Measurements from ENCODE around the gene IFI27. TPM values are rescaled to one million over a fixed set of nuclear protein-coding genes. Genes with fewer than 3 reads are reported as not detected.

Gene IFI27
- total and polyA plus RNA-seq, 9 of the 15 experiments (the other 6 are each of a cell fraction or from before 2014, with no cell fraction given) = 0.19 to 3.4 (median 1.4) TPM; not detected in 1

DNA sequence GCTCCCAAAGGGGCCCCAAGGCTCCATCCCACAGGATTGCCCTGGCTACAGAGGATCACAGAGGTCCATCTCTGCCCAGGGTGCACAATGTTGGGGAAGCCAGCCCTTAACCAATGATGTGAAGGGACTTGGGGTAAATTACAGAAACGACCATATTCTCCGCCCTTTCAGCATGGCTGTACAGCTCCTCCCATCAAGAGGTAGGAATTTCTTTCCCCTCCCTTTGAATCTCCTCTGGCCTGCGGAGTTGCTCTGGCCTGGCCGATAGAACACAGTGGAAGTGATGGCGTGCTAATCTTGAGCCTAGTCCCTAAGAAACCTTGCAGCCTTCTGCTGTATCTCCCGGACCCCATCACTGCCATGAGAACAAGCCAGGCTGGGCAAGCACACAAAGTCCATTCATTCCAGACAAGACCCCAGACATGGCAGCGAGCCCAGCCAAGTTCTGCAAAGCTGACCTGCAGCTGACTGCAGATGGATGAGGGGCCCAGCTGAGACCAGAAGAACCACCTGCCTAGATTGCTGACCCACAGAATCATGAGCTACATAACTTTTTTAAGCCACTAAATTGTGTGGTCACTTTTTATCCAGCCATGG lies 6.9 kb upstream of the IFI27 start (continued):
- TF ChIP-seq, protein P1, sequence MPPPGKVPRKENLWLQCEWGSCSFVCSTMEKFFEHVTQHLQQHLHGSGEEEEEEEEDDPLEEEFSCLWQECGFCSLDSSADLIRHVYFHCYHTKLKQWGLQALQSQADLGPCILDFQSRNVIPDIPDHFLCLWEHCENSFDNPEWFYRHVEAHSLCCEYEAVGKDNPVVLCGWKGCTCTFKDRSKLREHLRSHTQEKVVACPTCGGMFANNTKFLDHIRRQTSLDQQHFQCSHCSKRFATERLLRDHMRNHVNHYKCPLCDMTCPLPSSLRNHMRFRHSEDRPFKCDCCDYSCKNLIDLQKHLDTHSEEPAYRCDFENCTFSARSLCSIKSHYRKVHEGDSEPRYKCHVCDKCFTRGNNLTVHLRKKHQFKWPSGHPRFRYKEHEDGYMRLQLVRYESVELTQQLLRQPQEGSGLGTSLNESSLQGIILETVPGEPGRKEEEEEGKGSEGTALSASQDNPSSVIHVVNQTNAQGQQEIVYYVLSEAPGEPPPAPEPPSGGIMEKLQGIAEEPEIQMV (tag; conservative IDR thresholded peaks at IDR 0.05; ENCODE audit: low read depth) = no peak
- TF ChIP-seq RAD51 (IDR thresholded peaks at IDR 0.05; ENCODE audit: borderline replicate concordance, low read depth) (no peak), ZNF79 (CRISPR knock-in tag; IDR thresholded peaks at IDR 0.05; ENCODE audit: low read depth) (no peak), GTF2E2 (tag; IDR thresholded peaks at IDR 0.05) (no peak)
- TF ChIP-seq, protein P2, sequence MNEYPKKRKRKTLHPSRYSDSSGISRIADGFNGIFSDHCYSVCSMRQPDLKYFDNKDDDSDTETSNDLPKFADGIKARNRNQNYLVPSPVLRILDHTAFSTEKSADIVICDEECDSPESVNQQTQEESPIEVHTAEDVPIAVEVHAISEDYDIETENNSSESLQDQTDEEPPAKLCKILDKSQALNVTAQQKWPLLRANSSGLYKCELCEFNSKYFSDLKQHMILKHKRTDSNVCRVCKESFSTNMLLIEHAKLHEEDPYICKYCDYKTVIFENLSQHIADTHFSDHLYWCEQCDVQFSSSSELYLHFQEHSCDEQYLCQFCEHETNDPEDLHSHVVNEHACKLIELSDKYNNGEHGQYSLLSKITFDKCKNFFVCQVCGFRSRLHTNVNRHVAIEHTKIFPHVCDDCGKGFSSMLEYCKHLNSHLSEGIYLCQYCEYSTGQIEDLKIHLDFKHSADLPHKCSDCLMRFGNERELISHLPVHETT (CRISPR knock-in tag; conservative IDR thresholded peaks at IDR 0.05 in 1 of 2, IDR thresholded peaks at IDR 0.05 in 1 of 2) = no peak

DNA sequence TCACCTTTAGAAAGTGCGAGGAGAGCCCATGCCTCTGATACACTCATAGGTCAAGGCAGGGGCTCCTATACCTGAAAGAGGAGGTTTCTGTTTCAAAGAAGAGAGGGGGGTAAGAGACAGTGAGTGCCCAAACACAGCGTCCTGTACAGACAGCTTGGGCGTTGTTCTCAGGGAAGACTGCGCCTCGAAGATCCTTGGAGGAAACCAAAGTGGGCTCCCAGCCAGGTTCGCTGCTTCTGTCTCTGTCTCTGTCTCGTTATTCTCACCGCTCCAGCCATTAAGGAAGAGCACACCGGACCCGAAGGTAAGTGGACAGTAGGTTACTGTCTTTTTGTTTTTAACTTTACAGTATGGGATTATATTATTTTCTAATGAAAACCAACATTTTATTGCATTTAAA lies 5.8 kb upstream of the IFI27 start:
- H3K4me2 ChIP-seq (ENCODE audit: insufficient read depth, low read length) = no peak overlapping the region
- in situ Hi-C loops (cut with MboI) (no loop called here), intact Hi-C loops (cut with micrococcal nuclease) (no loop called here)
- peaks cover 0 to 2% of the 10 kb centered on the region in 2 experiments; a peak in 3 of 5 replicates for H3K4me1 ChIP-seq (replicated peaks in 1 of 2; ENCODE audit: control insufficient read depth in 2 of 2, insufficient read depth in 2 of 2, low read length in 2 of 2)
- H3K27me3 ChIP-seq (ENCODE audit: control insufficient read depth in 2 of 2, insufficient read depth in 2 of 2, low read length in 2 of 2) = no peaks in the 10 kb centered on the region
- BruUV-seq (replicated peaks) = no TSS peak
- no peak for DNase-seq (ENCODE audit: extremely low read depth in 1 of 4, low spot score in 3 of 4)
- H3K9me1 ChIP-seq (ENCODE audit: control insufficient read depth, insufficient read depth, low read length) = peaks cover 5% of the 10 kb centered on the region
- H3K79me2 ChIP-seq (ENCODE audit: control insufficient read depth, insufficient read depth, low read length) = no peaks in the 10 kb centered on the region
- H3K9me3 ChIP-seq (replicated peaks; ENCODE audit: control insufficient read depth, insufficient read depth, low read depth, low read length) = no peaks in the 10 kb centered on the region
- no peaks in the 10 kb centered on the region for H3K36me3 ChIP-seq (ENCODE audit: control insufficient read depth, insufficient read depth, low read length)
- H3K27ac ChIP-seq (ENCODE audit: extremely low read depth, low read depth, low read length) = no peak overlapping the region
- no peak overlapping the region for H3K9ac ChIP-seq (ENCODE audit: insufficient read depth in 1 of 2, low read depth in 2 of 2, low read length in 2 of 2)
- H2AFZ ChIP-seq (ENCODE audit: low read depth, low read length) = no peak overlapping the region
- TF ChIP-seq SIN3A (IDR thresholded peaks at IDR 0.05; ENCODE audit: borderline replicate concordance in 2 of 2, control insufficient read depth in 1 of 2, low read depth in 2 of 2, low read length in 2 of 2) = no peak
- TF ChIP-seq CREBBP (IDR thresholded peaks at IDR 0.05; ENCODE audit: low read depth, low read length) = no peak
- TF ChIP-seq, protein P3, sequence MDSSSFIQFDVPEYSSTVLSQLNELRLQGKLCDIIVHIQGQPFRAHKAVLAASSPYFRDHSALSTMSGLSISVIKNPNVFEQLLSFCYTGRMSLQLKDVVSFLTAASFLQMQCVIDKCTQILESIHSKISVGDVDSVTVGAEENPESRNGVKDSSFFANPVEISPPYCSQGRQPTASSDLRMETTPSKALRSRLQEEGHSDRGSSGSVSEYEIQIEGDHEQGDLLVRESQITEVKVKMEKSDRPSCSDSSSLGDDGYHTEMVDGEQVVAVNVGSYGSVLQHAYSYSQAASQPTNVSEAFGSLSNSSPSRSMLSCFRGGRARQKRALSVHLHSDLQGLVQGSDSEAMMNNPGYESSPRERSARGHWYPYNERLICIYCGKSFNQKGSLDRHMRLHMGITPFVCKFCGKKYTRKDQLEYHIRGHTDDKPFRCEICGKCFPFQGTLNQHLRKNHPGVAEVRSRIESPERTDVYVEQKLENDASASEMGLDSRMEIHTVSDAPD (CRISPR knock-in tag; IDR thresholded peaks at IDR 0.05) = no peak
- TF ChIP-seq ZNF785 (CRISPR knock-in tag; IDR thresholded peaks at IDR 0.05) = no peak
- H4K20me1 ChIP-seq (replicated peaks; ENCODE audit: control insufficient read depth, insufficient read depth, low read length) = no peaks in the 10 kb centered on the region
- ATAC-seq = no peak
- FAIRE-seq = no peak
- WGBS (ENCODE audit: insufficient coverage, low coverage, missing lambda C conversion rate) = 54% methylated on average over 10 of the region's 10 CpGs
- POLR2A ChIA-PET = interaction anchor here (0.6 to 1.2 kb wide), 2 partner anchors 9 to 24 kb away, joined by 3 to 4 read pairs; partner anchors contain the start of genes DDX24 and IFI27L1
- CTCF ChIA-PET (ENCODE audit: low intra/inter-chr PET ratio) = no interaction called here
- H3K4me3 ChIP-seq = no peak overlapping the region
